ENCODE results near the gene DGKB. TPM values are rescaled to one million over a fixed set of nuclear protein-coding genes. Genes with fewer than 3 reads are reported as not detected.

Gene DGKB
- total RNA-seq, 1 experiment from 2014 or later = 1.9 TPM

DNA sequence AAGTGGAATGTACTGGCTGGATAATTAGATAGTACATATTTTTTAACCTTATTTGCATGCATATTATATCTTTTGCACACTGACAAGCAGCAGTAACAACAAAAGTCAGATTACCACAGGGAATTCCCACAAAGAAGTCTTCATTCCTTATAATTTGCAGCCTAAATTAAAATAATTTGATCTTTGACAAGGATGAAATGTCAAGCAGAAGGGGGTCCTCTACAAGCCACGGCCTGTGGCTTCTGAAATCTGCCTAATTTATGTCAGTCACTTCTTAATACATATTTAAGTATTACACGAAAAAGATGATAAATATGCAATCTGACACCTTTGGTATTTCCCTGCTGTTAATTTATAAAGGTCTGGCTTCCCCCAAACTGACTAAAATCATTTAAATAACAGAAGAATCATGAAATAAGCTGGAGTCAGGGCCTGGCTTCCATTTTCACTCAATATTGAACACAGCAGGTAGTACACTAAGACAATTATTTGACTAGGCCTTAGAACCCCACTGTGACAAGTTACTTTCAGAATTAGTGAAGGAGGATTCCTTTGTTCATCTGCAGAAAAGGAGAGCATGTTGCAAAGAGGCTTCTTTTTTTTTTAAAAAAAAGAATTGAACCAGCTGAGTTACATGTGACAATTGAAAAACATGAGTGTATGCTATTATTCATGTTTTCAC, 562.0 kb downstream of the DGKB start (continued):
- TF ChIP-seq OVOL2 (CRISPR knock-in tag; IDR thresholded peaks at IDR 0.05; ENCODE audit: borderline replicate concordance) = no peak
- TF ChIP-seq CREB1 (CRISPR knock-in tag; IDR thresholded peaks at IDR 0.05) = no peak
- no peak for TF ChIP-seq CDX4 (CRISPR knock-in tag; IDR thresholded peaks at IDR 0.05; ENCODE audit: borderline replicate concordance)
- no peak for TF ChIP-seq NR1H2 (CRISPR knock-in tag; IDR thresholded peaks at IDR 0.05)
- TF ChIP-seq MXD4 (CRISPR knock-in tag; IDR thresholded peaks at IDR 0.05; ENCODE audit: borderline replicate concordance) = no peak
- TF ChIP-seq ATF1 (CRISPR knock-in tag; IDR thresholded peaks at IDR 0.05) = no peak

DNA sequence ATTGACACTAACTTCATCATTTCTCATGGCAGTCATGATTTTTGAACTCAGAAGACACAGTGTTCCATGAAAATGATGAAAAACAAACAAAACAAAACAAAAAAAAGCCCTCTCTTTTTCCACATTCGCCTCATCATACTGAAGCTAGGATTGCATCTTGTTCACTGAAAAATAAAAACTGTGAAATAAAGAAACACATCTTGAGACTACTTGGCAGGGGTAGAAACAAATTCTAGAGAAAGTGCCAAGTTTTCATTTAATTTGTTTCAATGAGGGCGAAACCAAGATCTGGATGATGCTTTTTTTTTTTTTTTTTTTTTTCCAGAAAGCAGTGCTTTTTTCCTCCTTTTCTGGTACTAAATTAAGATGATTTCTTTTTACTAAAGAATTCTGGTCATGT, 562.7 kb downstream of the DGKB start:
- Mint-ChIP-seq H3K27me3 (ENCODE audit: low read depth) (no peaks in the 10 kb centered on the region), H3K4me1 (peaks cover 30% of the 10 kb centered on the region), H3K36me3 (no peaks in the 10 kb centered on the region), H3K4me3 (no peak overlapping the region), H3K27ac (no peak overlapping the region), H3K9me3 (no peaks in the 10 kb centered on the region)
- DNase-seq (ENCODE audit: low spot score) (no peak), ATAC-seq (no peak)
- ChIA-PET CTCF (no interaction called here), POLR2A (no interaction called here)
- TF ChIP-seq NR2C2 (CRISPR knock-in tag; IDR thresholded peaks at IDR 0.05) (no peak), ARID4B (CRISPR knock-in tag; IDR thresholded peaks at IDR 0.05; ENCODE audit: borderline replicate concordance) (no peak), SMAD4 (CRISPR knock-in tag; IDR thresholded peaks at IDR 0.05) (no peak), NR3C1 (CRISPR knock-in tag; conservative IDR thresholded peaks at IDR 0.05; ENCODE audit: low read depth) (no peak), USF2 (CRISPR knock-in tag; IDR thresholded peaks at IDR 0.05) (no peak), TEAD4 (CRISPR knock-in tag; IDR thresholded peaks at IDR 0.05) (no peak), ATF2 (CRISPR knock-in tag; IDR thresholded peaks at IDR 0.05; ENCODE audit: borderline replicate concordance, low read depth) (no peak), ZNF396 (CRISPR knock-in tag; IDR thresholded peaks at IDR 0.05; ENCODE audit: borderline replicate concordance) (no peak), E2F1 (CRISPR knock-in tag; IDR thresholded peaks at IDR 0.05) (no peak), TCF7 (CRISPR knock-in tag; IDR thresholded peaks at IDR 0.05; ENCODE audit: low read depth) (no peak)
- TF ChIP-seq, protein P1, sequence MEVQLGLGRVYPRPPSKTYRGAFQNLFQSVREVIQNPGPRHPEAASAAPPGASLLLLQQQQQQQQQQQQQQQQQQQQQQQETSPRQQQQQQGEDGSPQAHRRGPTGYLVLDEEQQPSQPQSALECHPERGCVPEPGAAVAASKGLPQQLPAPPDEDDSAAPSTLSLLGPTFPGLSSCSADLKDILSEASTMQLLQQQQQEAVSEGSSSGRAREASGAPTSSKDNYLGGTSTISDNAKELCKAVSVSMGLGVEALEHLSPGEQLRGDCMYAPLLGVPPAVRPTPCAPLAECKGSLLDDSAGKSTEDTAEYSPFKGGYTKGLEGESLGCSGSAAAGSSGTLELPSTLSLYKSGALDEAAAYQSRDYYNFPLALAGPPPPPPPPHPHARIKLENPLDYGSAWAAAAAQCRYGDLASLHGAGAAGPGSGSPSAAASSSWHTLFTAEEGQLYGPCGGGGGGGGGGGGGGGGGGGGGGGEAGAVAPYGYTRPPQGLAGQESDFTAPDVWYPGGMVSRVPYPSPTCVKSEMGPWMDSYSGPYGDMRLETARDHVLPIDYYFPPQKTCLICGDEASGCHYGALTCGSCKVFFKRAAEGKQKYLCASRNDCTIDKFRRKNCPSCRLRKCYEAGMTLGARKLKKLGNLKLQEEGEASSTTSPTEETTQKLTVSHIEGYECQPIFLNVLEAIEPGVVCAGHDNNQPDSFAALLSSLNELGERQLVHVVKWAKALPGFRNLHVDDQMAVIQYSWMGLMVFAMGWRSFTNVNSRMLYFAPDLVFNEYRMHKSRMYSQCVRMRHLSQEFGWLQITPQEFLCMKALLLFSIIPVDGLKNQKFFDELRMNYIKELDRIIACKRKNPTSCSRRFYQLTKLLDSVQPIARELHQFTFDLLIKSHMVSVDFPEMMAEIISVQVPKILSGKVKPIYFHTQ (CRISPR knock-in tag; IDR thresholded peaks at IDR 0.05) = no peak
